Hepatocyte (in vitro differentiated cells): ENCODE results near the gene COL5A1.

Experiments
- EZH2 ChIP-seq: fragments of 200-600 bp; sonication (generic); IDR thresholded peaks from 2 replicates; pipeline ENCODE4 v1.6.1; 2016; ENCODE audit warnings: antibody characterized with exemption, mild to moderate bottlenecking, borderline replicate concordance
- EZH2phosphoT487 ChIP-seq: fragments of 200-600 bp; sonication (generic); IDR thresholded peaks from one replicate; pipeline ENCODE4 v1.6.1; 2018; ENCODE audit warnings: antibody characterized with exemption, mild to moderate bottlenecking, low read depth, moderate library complexity; ENCODE audit not compliant: unreplicated experiment, severe bottlenecking
- TF ChIP-seq, protein P1 (sequence below): fragments of 200-600 bp; sonication (generic); IDR thresholded peaks from 2 replicates; pipeline ENCODE4 v1.5.1; 2016; ENCODE audit warnings: antibody characterized with exemption, mild to moderate bottlenecking; ENCODE audit not compliant: poor library complexity

DNA sequence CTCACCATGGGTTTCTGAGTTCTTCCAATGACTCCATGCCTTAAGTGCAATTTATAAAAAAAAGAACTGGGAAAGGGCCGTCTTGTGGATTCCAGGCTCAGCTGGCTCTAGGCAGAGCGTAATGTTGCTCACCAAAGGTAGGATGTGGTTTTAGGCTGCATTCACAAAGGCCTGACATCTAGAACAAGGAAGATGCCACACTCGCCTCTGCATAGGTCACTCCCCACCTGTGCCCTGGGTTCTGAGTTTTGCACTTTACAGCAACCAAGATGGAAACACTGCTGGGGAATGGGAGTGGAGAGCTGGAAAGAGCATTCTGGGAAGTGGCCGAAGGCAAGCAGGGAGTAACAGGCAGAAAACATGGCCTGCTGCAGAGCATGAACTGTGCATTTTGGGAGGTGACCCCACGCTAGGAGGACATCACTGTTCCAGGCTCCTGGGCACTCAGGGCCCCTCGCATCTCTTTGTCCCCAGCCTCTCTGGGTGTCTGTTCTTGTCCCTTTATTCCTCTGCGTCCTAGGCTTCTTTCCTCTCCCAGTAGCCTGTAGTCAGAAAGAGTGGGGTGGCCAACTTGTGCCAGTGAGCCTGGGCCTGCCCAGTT, 251.3 kb downstream of the COL5A1 start:
- TF ChIP-seq, protein P1, sequence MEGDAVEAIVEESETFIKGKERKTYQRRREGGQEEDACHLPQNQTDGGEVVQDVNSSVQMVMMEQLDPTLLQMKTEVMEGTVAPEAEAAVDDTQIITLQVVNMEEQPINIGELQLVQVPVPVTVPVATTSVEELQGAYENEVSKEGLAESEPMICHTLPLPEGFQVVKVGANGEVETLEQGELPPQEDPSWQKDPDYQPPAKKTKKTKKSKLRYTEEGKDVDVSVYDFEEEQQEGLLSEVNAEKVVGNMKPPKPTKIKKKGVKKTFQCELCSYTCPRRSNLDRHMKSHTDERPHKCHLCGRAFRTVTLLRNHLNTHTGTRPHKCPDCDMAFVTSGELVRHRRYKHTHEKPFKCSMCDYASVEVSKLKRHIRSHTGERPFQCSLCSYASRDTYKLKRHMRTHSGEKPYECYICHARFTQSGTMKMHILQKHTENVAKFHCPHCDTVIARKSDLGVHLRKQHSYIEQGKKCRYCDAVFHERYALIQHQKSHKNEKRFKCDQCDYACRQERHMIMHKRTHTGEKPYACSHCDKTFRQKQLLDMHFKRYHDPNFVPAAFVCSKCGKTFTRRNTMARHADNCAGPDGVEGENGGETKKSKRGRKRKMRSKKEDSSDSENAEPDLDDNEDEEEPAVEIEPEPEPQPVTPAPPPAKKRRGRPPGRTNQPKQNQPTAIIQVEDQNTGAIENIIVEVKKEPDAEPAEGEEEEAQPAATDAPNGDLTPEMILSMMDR, result no peak
- no peak for TF ChIP-seq EZH2
- no peak for TF ChIP-seq EZH2phosphoT487
